Glutamatergic neuron (in vitro differentiated cells): ENCODE results near the gene PRKG1. TPM values are rescaled to one million over a fixed set of nuclear protein-coding genes. Genes with fewer than 3 reads are reported as not detected.

ENCODE experiments used
- DNase-seq: peaks from one replicate; pipeline ENCODE4 v3.0.0; 2022
- H3K27ac Mint-ChIP-seq: one replicate; pipeline ENCODE4 v1.8.0; 2020; ENCODE audit warnings: mild to moderate bottlenecking, mixed read lengths, inconsistent platforms; ENCODE audit not compliant: unreplicated experiment
- H3K27me3 Mint-ChIP-seq: one replicate; pipeline ENCODE4 v1.8.0; 2020; ENCODE audit warnings: mild to moderate bottlenecking, moderate library complexity, mixed read lengths, inconsistent platforms; ENCODE audit not compliant: unreplicated experiment
- H3K36me3 Mint-ChIP-seq: one replicate; pipeline ENCODE4 v1.8.0; 2020; ENCODE audit warnings: mild to moderate bottlenecking, mixed read lengths, inconsistent platforms; ENCODE audit not compliant: unreplicated experiment
- H3K4me1 Mint-ChIP-seq: one replicate; pipeline ENCODE4 v1.8.0; 2020; ENCODE audit warnings: mild to moderate bottlenecking, low read depth, mixed read lengths, inconsistent platforms; ENCODE audit not compliant: unreplicated experiment
- H3K4me3 Mint-ChIP-seq: one replicate; pipeline ENCODE4 v1.8.0; 2020; ENCODE audit warnings: mild to moderate bottlenecking, mixed read lengths, inconsistent platforms; ENCODE audit not compliant: unreplicated experiment
- H3K9me3 Mint-ChIP-seq: one replicate; pipeline ENCODE4 v1.8.0; 2020; ENCODE audit warnings: mild to moderate bottlenecking, moderate library complexity, mixed read lengths, inconsistent platforms; ENCODE audit not compliant: unreplicated experiment
- CTCF ChIP-seq: fragments of 200-600 bp; sonication (generic); IDR thresholded peaks from one replicate; pipeline ENCODE4 v1.5.0; 2021; ENCODE audit not compliant: partially characterized antibody, unreplicated experiment
- total RNA-seq: library from RNA; stranded (reverse); fragmentation: NEBNext Ultra II Directional; extraction: Animal tissue kit (Norgen Biotek cat#: 25700); gene quantifications from one replicate; pipeline ENCODE4 v1.2.1, GENCODE V29; 2021; ENCODE audit not compliant: unreplicated experiment

PRKG1 gene
- total RNA-seq, 1 donor from 2014 or later, result 52.7 TPM

DNA sequence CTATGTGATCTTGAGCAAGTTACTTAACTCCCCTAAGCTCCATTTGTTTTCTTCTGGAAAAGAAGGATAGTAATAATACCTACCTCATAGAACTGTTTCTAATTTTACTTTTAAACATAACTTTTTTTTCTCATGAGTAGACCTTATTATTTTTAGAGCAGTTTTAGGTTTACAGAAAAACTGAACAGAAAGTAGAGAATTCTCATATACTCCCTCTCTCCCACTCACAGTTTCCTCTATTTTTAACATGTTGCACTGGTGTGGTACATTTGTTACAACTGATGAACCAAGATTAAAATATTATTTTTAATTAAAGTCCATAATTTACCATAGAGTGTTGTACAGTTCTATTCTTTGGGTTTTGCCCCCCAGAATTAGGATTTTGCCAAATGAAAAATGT, 846.4 kb downstream of the PRKG1 start:
- Mint-ChIP-seq H3K9me3 (peaks cover 7% of the 10 kb centered on the region), H3K4me1 (peaks cover 14% of the 10 kb centered on the region), H3K4me3 (no peak overlapping the region), H3K27me3 (no peaks in the 10 kb centered on the region), H3K27ac (no peak overlapping the region), H3K36me3 (no peaks in the 10 kb centered on the region)
- TF ChIP-seq CTCF, result no peak
- no peak for DNase-seq

GRCh38 chr10:51924359-51924758, 850.1 kb downstream of the PRKG1 start:
- no peak for DNase-seq
- no peak overlapping the region for H3K4me3 Mint-ChIP-seq
- H3K9me3 Mint-ChIP-seq, result peaks cover 1% of the 10 kb centered on the region
- no peak for TF ChIP-seq CTCF
- peaks cover 12% of the 10 kb centered on the region for H3K4me1 Mint-ChIP-seq
- no peak overlapping the region for H3K27ac Mint-ChIP-seq
- no peaks in the 10 kb centered on the region for H3K36me3 Mint-ChIP-seq
- H3K27me3 Mint-ChIP-seq, result no peaks in the 10 kb centered on the region

- no peak for TF ChIP-seq CTCF
- DNase-seq, result no peak
- no peaks in the 10 kb centered on the region for H3K27me3 Mint-ChIP-seq
- no peaks in the 10 kb centered on the region for H3K36me3 Mint-ChIP-seq
- no peak overlapping the region for H3K4me3 Mint-ChIP-seq
- H3K9me3 Mint-ChIP-seq, result peaks cover 1% of the 10 kb centered on the region
- H3K4me1 Mint-ChIP-seq, result peaks cover 10% of the 10 kb centered on the region
- no peak overlapping the region for H3K27ac Mint-ChIP-seq
Observed at GRCh38 chr10:51926337-51926736, 852.0 kb downstream of the PRKG1 start.

DNA sequence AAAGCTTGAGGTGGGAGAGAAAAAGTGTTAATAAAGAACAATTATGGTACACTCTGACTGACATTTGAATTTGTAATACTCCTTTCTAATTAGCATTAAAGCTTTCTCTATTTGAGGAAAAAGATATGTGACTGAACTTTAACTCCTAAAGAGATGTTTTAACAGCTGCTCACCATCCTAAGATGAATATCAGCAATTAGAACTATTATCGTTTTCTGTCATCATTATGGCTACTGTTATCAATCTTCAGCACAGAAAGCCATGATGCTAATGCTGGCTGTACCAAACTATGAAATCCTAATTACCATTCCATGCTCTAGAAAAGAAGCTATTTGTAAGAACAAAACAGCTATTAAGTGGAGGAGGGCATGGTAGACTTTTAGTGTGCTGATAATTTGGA, 853.9 kb downstream of the PRKG1 start:
- Mint-ChIP-seq H3K36me3 (no peaks in the 10 kb centered on the region), H3K4me3 (no peak overlapping the region), H3K4me1 (peaks cover 14% of the 10 kb centered on the region), H3K27me3 (no peaks in the 10 kb centered on the region), H3K27ac (no peak overlapping the region), H3K9me3 (peaks cover 1% of the 10 kb centered on the region)
- no peak for DNase-seq
- no peak for TF ChIP-seq CTCF

- H3K4me1 Mint-ChIP-seq, result peaks cover 8% of the 10 kb centered on the region
- no peak for TF ChIP-seq CTCF
- H3K27ac Mint-ChIP-seq, result no peak overlapping the region
- H3K4me3 Mint-ChIP-seq, result no peak overlapping the region
- DNase-seq, result no peak
- no peaks in the 10 kb centered on the region for H3K9me3 Mint-ChIP-seq
- H3K27me3 Mint-ChIP-seq, result no peaks in the 10 kb centered on the region
- no peaks in the 10 kb centered on the region for H3K36me3 Mint-ChIP-seq
Observed at GRCh38 chr10:51932530-51932929, 858.2 kb downstream of the PRKG1 start.
